NK-92 (cell line): ENCODE measurements around the gene LAMC1.

Experiments used
- DNase-seq: peaks from one replicate; lab custom pipeline; 2025; ENCODE audit not compliant: unreplicated experiment; lab: John Stamatoyannopoulos, UW

The LAMC1 gene

GRCh38 chr1:183101841-183102276 is 78.6 kb downstream of the LAMC1 start:
- no peak for DNase-seq

- no peak for DNase-seq
These were observed 79.9 kb downstream of the LAMC1 start for GRCh38 chr1:183103147-183103546.

- DNase-seq, result no peak
These were observed 80.4 kb downstream of the LAMC1 start for GRCh38 chr1:183103577-183103976.

GRCh38 chr1:183105449-183105848 is 82.2 kb downstream of the LAMC1 start:
- DNase-seq, result no peak

DNA sequence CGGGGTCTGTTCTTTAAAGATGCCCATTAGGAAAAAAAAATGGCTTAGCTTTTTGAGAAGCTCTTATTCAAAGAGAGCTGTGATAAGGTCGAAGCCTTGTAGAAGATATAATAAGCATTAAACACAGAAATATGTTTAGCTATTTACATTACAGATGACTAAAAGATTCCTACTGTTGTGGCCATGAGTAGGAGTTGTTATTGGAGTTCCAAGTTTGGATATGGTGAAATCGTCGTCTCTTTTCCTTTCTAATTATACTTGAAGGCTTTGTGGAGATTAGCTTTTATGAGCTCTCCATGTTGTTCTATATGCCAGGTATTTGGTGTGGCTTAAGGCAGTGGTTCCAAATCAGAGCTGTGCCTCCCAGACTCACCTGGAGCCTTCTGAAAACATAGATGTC is 82.9 kb downstream of the LAMC1 start:
- DNase-seq, result no peak

DNA sequence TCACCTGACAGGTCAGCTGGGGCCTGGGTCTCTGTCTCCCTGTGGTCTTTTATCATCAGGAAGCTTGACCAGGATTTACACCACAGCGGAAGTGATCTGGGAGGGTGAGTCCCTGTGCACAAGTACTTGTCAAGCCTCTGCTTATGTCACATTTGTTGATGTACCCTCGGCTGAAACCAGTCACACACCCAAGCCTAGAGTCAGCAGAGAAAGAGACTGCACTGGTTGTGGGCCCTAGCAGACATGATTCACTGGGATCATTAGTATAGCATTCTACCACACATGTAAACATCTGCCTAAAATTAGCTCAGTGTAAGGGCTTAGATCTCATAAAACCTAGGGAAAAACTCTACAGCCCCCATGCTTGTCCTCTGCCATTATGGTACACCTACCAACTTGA is 83.5 kb downstream of the LAMC1 start:
- no peak for DNase-seq

- no peak for DNase-seq
These were observed 87.2 kb downstream of the LAMC1 start for GRCh38 chr1:183110326-183110880.

- DNase-seq, result no peak
These were observed 91.2 kb downstream of the LAMC1 start for GRCh38 chr1:183114441-183114840.

DNA sequence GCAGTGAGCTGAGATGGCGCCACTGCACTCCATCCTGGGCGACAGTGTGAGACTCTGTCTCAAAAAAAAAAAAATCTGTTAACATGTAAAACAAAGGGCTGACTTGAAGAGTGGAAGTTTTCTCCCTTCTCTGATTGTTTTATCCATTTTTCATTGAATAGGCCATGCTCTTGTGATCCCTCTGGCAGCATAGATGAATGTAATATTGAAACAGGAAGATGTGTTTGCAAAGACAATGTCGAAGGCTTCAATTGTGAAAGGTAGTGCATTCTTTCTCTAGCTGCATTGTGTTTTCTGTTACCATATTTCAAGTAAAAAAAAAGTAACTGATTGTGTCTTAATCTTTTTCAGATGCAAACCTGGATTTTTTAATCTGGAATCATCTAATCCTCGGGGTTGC is 93.2 kb downstream of the LAMC1 start:
- DNase-seq, result no peak

DNA sequence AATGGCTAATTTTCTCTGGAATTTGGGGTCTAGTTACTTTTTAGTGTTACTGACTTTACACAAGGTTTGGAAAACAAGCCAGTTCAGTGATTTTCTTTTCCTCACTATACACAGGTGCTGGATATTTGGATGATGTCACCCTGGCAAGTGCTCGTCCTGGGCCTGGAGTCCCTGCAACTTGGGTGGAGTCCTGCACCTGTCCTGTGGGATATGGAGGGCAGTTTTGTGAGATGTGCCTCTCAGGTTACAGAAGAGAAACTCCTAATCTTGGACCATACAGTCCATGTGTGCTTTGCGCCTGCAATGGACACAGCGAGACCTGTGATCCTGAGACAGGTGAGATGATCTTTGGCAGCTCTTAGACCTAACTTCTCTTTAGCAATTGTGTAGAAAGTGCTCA is 98.4 kb downstream of the LAMC1 start:
- no peak for DNase-seq

- no peak for DNase-seq
These were observed 101.0 kb downstream of the LAMC1 start for GRCh38 chr1:183124259-183124658.

DNA sequence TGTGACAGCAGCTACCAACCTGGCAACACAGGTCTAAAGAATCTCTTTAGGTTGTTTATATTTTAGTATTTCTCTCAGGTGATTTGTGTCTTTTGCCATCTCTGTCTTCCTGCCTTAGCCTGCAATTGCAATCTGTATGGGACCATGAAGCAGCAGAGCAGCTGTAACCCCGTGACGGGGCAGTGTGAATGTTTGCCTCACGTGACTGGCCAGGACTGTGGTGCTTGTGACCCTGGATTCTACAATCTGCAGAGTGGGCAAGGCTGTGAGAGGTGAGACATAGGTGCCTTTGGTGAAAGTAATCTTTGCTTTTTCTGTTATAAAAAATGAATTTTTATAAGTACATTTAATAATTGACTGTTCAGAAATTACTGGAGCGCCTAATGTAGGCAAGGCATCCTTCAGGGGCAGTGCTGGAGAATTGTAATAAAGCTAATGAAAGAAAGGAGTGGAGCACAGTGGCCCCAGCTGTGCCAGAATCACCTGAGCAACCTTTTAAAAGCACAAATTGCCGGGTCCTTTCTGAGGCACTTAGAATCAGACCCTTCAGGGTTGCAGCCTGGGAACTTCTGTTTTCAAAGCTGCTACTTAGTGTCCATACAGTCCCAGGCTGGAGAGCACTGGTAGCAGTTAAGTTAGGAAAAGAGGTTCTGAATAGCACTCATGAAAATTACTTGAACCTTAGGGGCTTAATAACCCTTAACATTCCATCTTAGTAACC is 102.2 kb downstream of the LAMC1 start:
- DNase-seq, result no peak

DNA sequence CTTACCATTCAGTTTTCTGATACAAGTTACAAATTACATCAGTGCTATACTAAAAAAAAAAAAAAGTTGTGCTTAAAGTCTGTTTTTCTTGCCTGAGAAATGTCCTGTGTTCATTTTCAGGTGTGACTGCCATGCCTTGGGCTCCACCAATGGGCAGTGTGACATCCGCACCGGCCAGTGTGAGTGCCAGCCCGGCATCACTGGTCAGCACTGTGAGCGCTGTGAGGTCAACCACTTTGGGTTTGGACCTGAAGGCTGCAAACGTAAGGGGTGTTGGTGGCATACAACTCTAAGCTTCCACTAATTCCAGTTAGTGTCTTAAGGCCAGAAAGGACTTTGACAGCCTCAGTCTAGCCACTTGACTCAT is 102.8 kb downstream of the LAMC1 start:
- DNase-seq, result no peak

DNA sequence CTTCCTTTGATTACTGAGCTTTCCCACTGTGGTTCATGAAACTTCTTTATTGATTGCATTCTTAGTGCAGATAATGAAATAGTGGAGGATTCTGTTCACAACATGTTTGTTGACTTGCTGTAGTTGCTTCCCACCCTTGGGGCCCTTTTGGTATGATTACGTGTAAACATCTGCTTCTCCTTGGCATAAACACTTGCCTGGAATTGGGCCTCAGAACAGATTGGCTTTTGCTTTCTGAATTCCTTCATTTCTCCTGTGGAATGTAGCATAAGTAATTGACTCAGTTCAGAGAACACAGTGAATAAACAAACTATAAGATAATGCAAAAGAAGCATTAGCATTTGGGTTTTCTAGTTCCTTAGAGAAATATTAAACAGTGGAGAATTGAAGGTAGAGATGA is 103.3 kb downstream of the LAMC1 start:
- DNase-seq, result no peak

- no peak for DNase-seq
These were observed 106.9 kb downstream of the LAMC1 start for GRCh38 chr1:183129921-183130690.

- DNase-seq, result no peak
These were observed 107.9 kb downstream of the LAMC1 start for GRCh38 chr1:183131166-183131565.

GRCh38 chr1:183135336-183135735 is 112.1 kb downstream of the LAMC1 start:
- no peak for DNase-seq

- no peak for DNase-seq
These were observed 114.6 kb downstream of the LAMC1 start for GRCh38 chr1:183137782-183138181.

DNA sequence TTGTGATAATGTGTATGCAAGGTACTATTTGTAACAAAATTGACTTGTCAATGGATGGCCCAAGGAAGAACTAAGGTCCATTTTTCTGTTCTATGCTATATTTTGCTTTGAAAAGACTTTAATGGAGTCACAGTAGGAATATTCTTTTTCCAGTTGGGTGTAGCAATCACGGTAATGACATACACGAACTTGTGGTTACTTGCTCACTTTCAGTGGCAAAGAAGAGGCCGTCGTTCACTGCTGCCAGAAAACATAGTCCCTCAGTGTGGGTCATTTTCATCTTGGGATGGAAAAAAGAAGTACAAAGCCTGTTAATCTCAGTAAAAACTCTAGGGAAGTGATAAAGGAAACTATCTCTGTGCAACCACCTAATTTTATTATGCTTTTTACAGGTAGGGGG is 115.1 kb downstream of the LAMC1 start:
- DNase-seq, result no peak

GRCh38 chr1:183139281-183139942 is 116.2 kb downstream of the LAMC1 start:
- no peak for DNase-seq

DNA sequence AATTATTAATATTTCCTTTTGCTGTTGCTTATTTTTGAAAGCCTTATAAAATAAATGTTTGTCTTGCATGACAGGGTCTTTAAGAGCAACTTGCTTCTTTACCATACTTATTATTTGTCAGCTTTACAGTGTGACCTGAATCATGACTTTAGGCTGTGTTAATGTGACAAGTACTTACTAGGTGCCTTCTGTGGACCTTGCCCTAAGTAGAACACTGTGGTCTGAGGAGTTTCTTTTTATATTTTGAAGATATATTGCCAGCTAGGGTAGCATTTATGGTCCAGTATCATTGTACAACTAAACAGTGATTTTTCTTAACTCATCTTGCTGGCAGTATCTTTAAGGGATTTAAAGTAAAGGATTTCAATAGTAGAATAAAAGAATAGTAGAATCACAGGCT is 117.4 kb downstream of the LAMC1 start:
- no peak for DNase-seq

- no peak for DNase-seq
These were observed 119.0 kb downstream of the LAMC1 start for GRCh38 chr1:183142171-183142570.
